A549 (cell line): ENCODE measurements around the gene NTRK2.

ENCODE experiments used
- BCL3 ChIP-seq: fragments of >200 bp; sonication (Bioruptor Twin); formaldehyde crosslinking; IDR thresholded peaks from 3 replicates; pipeline ENCODE4 v1.6.1; 2016
- BHLHE40 ChIP-seq: IDR thresholded peaks from 2 replicates; pipeline ENCODE4 v1.6.1; 2012; ENCODE audit warnings: low read depth, low read length, inconsistent platforms
- CTCF ChIP-seq: fragments of >200 bp; sonication (Bioruptor Twin); formaldehyde crosslinking; IDR thresholded peaks from 3 replicates; pipeline ENCODE4 v1.5.1; 2016
- ESRRA ChIP-seq: fragments of 150-350 bp; IDR thresholded peaks from 2 replicates; pipeline ENCODE4 v1.6.1; 2014; ENCODE audit warnings: mild to moderate bottlenecking, low read length, borderline replicate concordance
- FOSB ChIP-seq: fragments of 250-450 bp; sonication (Bioruptor Pico); IDR thresholded peaks from 2 replicates; pipeline ENCODE4 v1.5.0; 2020; ENCODE audit warnings: mild to moderate bottlenecking, moderate library complexity
- HDAC2 ChIP-seq: fragments of 200-600 bp; sonication (generic); IDR thresholded peaks from 2 replicates; pipeline ENCODE4 v1.6.1; 2016
- HOXB5 ChIP-seq: fragments of 250-450 bp; sonication (Bioruptor Pico); IDR thresholded peaks from 2 replicates; pipeline ENCODE4 v1.5.0; 2020; ENCODE audit warnings: mild to moderate bottlenecking, moderate library complexity
- MAFK ChIP-seq: fragments of 450-650 bp; IDR thresholded peaks from 2 replicates; pipeline ENCODE4 v1.6.1; 2014; ENCODE audit not compliant: partially characterized antibody
- MAX ChIP-seq: IDR thresholded peaks from 2 replicates; pipeline ENCODE4 v1.6.1; 2012
- NR3C1 ChIP-seq: fragments of >200 bp; sonication (Bioruptor Twin); formaldehyde crosslinking; IDR thresholded peaks from 3 replicates; pipeline ENCODE4 v1.6.1; 2017
- RCOR1 ChIP-seq: fragments of 150-350 bp; IDR thresholded peaks from 2 replicates; pipeline ENCODE4 v1.6.1; 2014; ENCODE audit warnings: antibody characterized with exemption, low read length, low read depth
- RFX5 ChIP-seq: fragments of 450-650 bp; IDR thresholded peaks from 2 replicates; pipeline ENCODE4 v1.7.1; 2014; ENCODE audit warnings: antibody characterized with exemption, mild to moderate bottlenecking, moderate library complexity
- SMC3 ChIP-seq: fragments of >200 bp; sonication (Bioruptor Twin); formaldehyde crosslinking; IDR thresholded peaks from 3 replicates; pipeline ENCODE4 v1.6.1; 2018; ENCODE audit warnings: inconsistent platforms

- no peak for TF ChIP-seq BHLHE40
- TF ChIP-seq CTCF = no peak
- no peak for TF ChIP-seq FOSB (CRISPR knock-in tag)
- no peak for TF ChIP-seq SMC3
- TF ChIP-seq RFX5 = no peak
- TF ChIP-seq MAFK = no peak
- TF ChIP-seq HDAC2 = no peak
- no peak for TF ChIP-seq HOXB5 (CRISPR knock-in tag)
- no peak for TF ChIP-seq RCOR1
- no peak for TF ChIP-seq ESRRA
- no peak for TF ChIP-seq NR3C1
- no peak for TF ChIP-seq BCL3
- no peak for TF ChIP-seq MAX
Observed at GRCh38 chr9:84823421-84824271, 154.1 kb downstream of the NTRK2 start.
